ENCODE results near the gene RHOD. TPM values are rescaled to one million over a fixed set of nuclear protein-coding genes. Genes with fewer than 3 reads are reported as not detected.

The RHOD gene
- total RNA-seq, 1 experiment from 2014 or later, result 13.1 TPM

DNA sequence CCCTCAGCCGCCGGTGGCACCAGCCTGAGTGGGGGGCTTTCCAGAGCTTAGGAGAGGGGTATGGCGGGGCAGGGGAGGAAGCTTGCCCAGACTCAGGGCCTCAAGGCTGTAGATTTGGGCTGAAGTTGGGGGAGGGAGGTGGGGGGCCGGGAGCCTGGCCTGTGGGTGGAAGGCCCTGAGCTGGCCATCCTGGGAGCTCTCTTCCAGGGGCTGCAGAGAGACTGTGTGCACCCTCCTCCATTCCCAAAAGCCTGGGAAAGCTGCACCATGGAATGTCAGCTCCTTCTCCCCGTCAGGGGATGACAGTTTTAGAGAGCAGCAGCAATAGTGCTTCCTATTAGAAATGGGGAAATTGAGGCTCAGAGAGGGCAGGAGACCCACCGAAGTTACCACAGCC lies 32.7 kb upstream of the RHOD start:
- H3K27me3 Mint-ChIP-seq (ENCODE audit: low read depth), result peaks cover 41% of the 10 kb centered on the region
- no peak for ATAC-seq
- POLR2A ChIA-PET, result interaction anchor here (0.7 to 0.8 kb wide), 2 partner anchors 37 to 168 kb away, joined by 3 to 4 read pairs; no protein-coding TSS in a partner anchor

GRCh38 chr11:67024410-67024809 lies 32.2 kb upstream of the RHOD start:
- ChIA-PET POLR2A (no interaction called here), CTCF (interaction anchor here (0.9 to 4.2 kb wide), 8 partner anchors 9 to 190 kb away, joined by 3 to 16 read pairs (median 4); no protein-coding TSS in a partner anchor)
- H3K27ac Mint-ChIP-seq, result no peak overlapping the region
- no peaks in the 10 kb centered on the region for H3K9me3 Mint-ChIP-seq
- H3K4me3 Mint-ChIP-seq, result no peak overlapping the region; the same call in 1 of the 2 replicates
- H3K36me3 Mint-ChIP-seq, result no peaks in the 10 kb centered on the region
- no peak for DNase-seq (ENCODE audit: low spot score)
- TF ChIP-seq, protein P1, sequence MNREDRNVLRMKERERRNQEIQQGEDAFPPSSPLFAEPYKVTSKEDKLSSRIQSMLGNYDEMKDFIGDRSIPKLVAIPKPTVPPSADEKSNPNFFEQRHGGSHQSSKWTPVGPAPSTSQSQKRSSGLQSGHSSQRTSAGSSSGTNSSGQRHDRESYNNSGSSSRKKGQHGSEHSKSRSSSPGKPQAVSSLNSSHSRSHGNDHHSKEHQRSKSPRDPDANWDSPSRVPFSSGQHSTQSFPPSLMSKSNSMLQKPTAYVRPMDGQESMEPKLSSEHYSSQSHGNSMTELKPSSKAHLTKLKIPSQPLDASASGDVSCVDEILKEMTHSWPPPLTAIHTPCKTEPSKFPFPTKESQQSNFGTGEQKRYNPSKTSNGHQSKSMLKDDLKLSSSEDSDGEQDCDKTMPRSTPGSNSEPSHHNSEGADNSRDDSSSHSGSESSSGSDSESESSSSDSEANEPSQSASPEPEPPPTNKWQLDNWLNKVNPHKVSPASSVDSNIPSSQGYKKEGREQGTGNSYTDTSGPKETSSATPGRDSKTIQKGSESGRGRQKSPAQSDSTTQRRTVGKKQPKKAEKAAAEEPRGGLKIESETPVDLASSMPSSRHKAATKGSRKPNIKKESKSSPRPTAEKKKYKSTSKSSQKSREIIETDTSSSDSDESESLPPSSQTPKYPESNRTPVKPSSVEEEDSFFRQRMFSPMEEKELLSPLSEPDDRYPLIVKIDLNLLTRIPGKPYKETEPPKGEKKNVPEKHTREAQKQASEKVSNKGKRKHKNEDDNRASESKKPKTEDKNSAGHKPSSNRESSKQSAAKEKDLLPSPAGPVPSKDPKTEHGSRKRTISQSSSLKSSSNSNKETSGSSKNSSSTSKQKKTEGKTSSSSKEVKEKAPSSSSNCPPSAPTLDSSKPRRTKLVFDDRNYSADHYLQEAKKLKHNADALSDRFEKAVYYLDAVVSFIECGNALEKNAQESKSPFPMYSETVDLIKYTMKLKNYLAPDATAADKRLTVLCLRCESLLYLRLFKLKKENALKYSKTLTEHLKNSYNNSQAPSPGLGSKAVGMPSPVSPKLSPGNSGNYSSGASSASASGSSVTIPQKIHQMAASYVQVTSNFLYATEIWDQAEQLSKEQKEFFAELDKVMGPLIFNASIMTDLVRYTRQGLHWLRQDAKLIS (CRISPR knock-in tag; IDR thresholded peaks at IDR 0.05; ENCODE audit: borderline replicate concordance), result no peak
- no peak for TF ChIP-seq ZNF416 (CRISPR knock-in tag; IDR thresholded peaks at IDR 0.05)
- no peak for TF ChIP-seq IRF2 (CRISPR knock-in tag; IDR thresholded peaks at IDR 0.05; ENCODE audit: borderline replicate concordance, low read depth)
- TF ChIP-seq NR1H2 (CRISPR knock-in tag; IDR thresholded peaks at IDR 0.05), result no peak
- no peak for TF ChIP-seq ZNF121 (CRISPR knock-in tag; IDR thresholded peaks at IDR 0.05)
- no peak for TF ChIP-seq PRRX2 (CRISPR knock-in tag; IDR thresholded peaks at IDR 0.05)
- TF ChIP-seq SP1 (CRISPR knock-in tag; conservative IDR thresholded peaks at IDR 0.05), result no peak
- TF ChIP-seq SMAD3 (CRISPR knock-in tag; IDR thresholded peaks at IDR 0.05; ENCODE audit: borderline replicate concordance), result no peak
- TF ChIP-seq FOXP4 (CRISPR knock-in tag; IDR thresholded peaks at IDR 0.05), result no peak
- TF ChIP-seq, protein P2, sequence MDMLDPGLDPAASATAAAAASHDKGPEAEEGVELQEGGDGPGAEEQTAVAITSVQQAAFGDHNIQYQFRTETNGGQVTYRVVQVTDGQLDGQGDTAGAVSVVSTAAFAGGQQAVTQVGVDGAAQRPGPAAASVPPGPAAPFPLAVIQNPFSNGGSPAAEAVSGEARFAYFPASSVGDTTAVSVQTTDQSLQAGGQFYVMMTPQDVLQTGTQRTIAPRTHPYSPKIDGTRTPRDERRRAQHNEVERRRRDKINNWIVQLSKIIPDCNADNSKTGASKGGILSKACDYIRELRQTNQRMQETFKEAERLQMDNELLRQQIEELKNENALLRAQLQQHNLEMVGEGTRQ (CRISPR knock-in tag; IDR thresholded peaks at IDR 0.05), result no peak
- no peak for TF ChIP-seq RELA (CRISPR knock-in tag; IDR thresholded peaks at IDR 0.05; ENCODE audit: borderline replicate concordance)
- TF ChIP-seq, protein P3, sequence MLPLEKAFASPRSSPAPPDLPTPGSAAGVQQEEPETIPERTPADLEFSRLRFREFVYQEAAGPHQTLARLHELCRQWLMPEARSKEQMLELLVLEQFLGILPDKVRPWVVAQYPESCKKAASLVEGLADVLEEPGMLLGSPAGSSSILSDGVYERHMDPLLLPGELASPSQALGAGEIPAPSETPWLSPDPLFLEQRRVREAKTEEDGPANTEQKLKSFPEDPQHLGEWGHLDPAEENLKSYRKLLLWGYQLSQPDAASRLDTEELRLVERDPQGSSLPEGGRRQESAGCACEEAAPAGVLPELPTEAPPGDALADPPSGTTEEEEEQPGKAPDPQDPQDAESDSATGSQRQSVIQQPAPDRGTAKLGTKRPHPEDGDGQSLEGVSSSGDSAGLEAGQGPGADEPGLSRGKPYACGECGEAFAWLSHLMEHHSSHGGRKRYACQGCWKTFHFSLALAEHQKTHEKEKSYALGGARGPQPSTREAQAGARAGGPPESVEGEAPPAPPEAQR (CRISPR knock-in tag; IDR thresholded peaks at IDR 0.05), result no peak
- TF ChIP-seq TEAD4 (CRISPR knock-in tag; IDR thresholded peaks at IDR 0.05), result no peak
- no peak for TF ChIP-seq ZNF232 (CRISPR knock-in tag; IDR thresholded peaks at IDR 0.05)
- no peak for TF ChIP-seq ZMAT4 (CRISPR knock-in tag; IDR thresholded peaks at IDR 0.05)
- no peak for TF ChIP-seq GABPB1 (CRISPR knock-in tag; IDR thresholded peaks at IDR 0.05)
- no peak for TF ChIP-seq KAT7 (CRISPR knock-in tag; IDR thresholded peaks at IDR 0.05; ENCODE audit: borderline replicate concordance)
- TF ChIP-seq ESRRA (CRISPR knock-in tag; IDR thresholded peaks at IDR 0.05; ENCODE audit: borderline replicate concordance), result no peak
- peaks cover 41% of the 10 kb centered on the region for H3K27me3 Mint-ChIP-seq (ENCODE audit: low read depth)
- peaks cover 25% of the 10 kb centered on the region for H3K4me1 Mint-ChIP-seq
- ATAC-seq, result no peak

More for the DNA sequence above, 32.7 kb upstream of the RHOD start:
- H3K4me1 Mint-ChIP-seq, result peaks cover 25% of the 10 kb centered on the region
- DNase-seq (ENCODE audit: low spot score), result no peak
- TF ChIP-seq, protein P3 (CRISPR knock-in tag; IDR thresholded peaks at IDR 0.05), result no peak
- TF ChIP-seq ZNF512 (CRISPR knock-in tag; IDR thresholded peaks at IDR 0.05; ENCODE audit: borderline replicate concordance) (no peak), ZNF263 (CRISPR knock-in tag; IDR thresholded peaks at IDR 0.05; ENCODE audit: low read depth) (no peak)
- no peaks in the 10 kb centered on the region for H3K9me3 Mint-ChIP-seq
- H3K4me3 Mint-ChIP-seq, result peak overlapping the region; percentile 79
- no peak overlapping the region for H3K27ac Mint-ChIP-seq
- no peaks in the 10 kb centered on the region; the same call in 1 of the 2 replicates for H3K36me3 Mint-ChIP-seq
- CTCF ChIA-PET, result interaction anchor here (0.9 to 4.2 kb wide), 11 partner anchors 9 to 190 kb away, joined by 3 to 22 read pairs (median 4); no protein-coding TSS in a partner anchor

All from WTC11 (cell line).